GM13976 (cell line): Measurements from ENCODE around the gene PREX1.

Experiments
- DNase-seq: peaks from one replicate; pipeline ENCODE4 v3.0.0; 2012; ENCODE audit warnings: low spot score
- CTCF ChIP-seq: IDR thresholded peaks from 2 replicates; pipeline ENCODE4 v1.5.1; 2012; ENCODE audit warnings: borderline replicate concordance, mild to moderate bottlenecking; ENCODE audit not compliant: insufficient read depth; ENCODE audit errors: extremely low read depth, missing control alignments, control extremely low read depth
- in situ Hi-C: fragments of 300-500 bp; cut with MboI; formaldehyde crosslinking; loops from one replicate; pipeline ENCODE4 v1.12.0; 2022; ENCODE audit warnings: low sequenced_read_pairs, mixed read lengths, inconsistent platforms; ENCODE audit not compliant: unreplicated experiment

The PREX1 gene

GRCh38 chr20:48841875-48842529, 14.2 kb upstream of the PREX1 start:
- in situ Hi-C loops = no loop called here
- no peak for DNase-seq
- no peak for TF ChIP-seq CTCF

- TF ChIP-seq CTCF = no peak
- DNase-seq = no peak
- in situ Hi-C loops = no loop called here
Observed at GRCh38 chr20:48841196-48841874, 13.5 kb upstream of the PREX1 start.

DNA sequence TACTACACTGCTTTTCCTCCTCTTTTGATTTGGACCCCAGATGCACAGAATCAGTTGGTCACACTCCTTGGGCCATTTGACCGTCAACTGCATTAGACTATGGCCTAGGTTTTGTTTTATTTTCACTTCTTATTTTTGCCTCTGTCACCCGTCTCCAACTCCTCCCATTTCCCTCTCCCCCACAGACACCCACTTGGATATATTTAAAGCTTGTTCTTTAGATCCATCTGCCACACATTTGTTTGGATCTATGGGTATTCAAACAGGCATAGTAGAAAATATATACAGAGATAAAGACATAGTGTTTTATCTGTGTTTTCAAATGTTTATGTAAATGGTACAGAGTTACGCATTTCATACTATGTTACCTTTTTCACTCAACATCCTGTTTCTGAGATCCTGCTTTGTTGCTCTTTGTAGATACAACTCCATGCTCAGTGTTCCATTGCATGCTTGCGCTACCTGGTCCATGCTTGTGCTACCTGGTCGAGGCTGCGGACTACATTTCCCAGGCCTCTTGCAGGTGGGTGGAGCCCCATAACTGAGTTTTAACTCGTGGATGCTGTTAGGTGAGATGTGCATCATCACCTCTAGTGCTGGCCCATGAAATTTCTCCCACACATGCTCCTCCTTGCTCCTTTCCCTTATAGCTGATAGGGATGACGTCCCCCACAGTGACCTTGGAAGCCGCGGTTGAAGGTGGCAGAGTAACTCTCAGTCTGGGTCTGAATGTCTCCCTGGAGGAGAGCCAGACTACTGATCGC, 11.5 kb upstream of the PREX1 start:
- no peak for TF ChIP-seq CTCF
- no peak for DNase-seq
- in situ Hi-C loops = no loop called here

DNA sequence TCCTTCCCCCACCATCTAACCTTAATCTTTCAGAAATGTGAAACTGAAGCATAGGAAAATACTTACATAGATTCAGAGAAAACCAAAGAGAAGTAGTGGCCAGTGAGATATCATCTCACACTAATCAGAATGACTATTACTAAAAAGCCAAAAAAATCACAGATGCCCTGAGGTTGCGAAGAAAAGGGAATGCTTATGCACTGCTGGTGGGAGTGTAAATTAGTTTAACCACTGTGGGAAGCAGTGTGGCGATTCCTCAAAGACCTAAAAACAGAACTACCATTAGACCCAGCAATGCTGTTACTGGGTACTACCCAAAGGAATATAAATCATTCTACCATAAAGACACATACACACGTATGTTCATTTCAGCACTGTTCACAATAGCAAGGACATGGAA, 9.2 kb upstream of the PREX1 start:
- in situ Hi-C loops = no loop called here
- no peak for DNase-seq
- TF ChIP-seq CTCF = no peak

DNA sequence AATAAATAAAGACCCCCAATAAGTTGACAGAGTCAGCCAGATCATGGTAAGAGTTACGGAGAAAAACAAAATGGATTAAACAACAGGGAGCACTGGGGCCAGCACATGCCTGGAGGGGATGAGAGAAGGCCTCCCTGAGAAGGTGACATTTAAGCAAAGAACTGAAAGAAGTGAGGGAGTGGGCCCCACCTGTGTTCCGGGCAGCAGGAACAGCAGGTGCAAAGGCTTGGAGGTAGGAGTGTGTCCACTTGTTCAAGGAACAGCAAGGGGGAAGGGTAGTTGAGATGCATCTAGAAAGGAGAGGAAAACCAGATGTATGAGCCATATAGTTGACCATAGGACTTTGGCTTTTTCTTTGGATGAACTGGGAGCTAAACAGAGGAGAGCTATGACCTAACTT, 7.6 kb upstream of the PREX1 start:
- in situ Hi-C loops = no loop called here
- DNase-seq = no peak
- TF ChIP-seq CTCF = no peak

- no peak for DNase-seq
- no peak for TF ChIP-seq CTCF
- in situ Hi-C loops = no loop called here
Observed at GRCh38 chr20:48834278-48834677, 6.5 kb upstream of the PREX1 start.
